CD14-positive monocyte (primary cell): ENCODE measurements around the gene NTM. TPM values are rescaled to one million over a fixed set of nuclear protein-coding genes. Genes with fewer than 3 reads are reported as not detected.

ENCODE experiments used
- DNase-seq, 3 donors: peaks; one replicate each; pipeline ENCODE4 v3.0.0-alpha.2; 2011 to 2022
- H2AFZ ChIP-seq: 2 replicates; pipeline ENCODE4 v1.6.0; 2012; ENCODE audit warnings: mild to moderate bottlenecking, low read depth, low read length, inconsistent platforms; ENCODE audit not compliant: insufficient read depth, poor library complexity, severe bottlenecking
- H3K27ac ChIP-seq, 2 donors: 1 replicate in 1 of 2; 2 replicates in 1 of 2; pipeline ENCODE4 v1.5.1; 2012 to 2013; ENCODE audit warnings: low read length in 2 of 2, control low read depth in 1 of 2, inconsistent platforms in 1 of 2, low read depth in 1 of 2, mild to moderate bottlenecking in 1 of 2
- H3K27me3 ChIP-seq, 2 donors: one replicate each; pipeline versions ENCODE4 v1.6.0 to v1.6.1; 2011 to 2013; ENCODE audit warnings: low read length in 2 of 2; ENCODE audit not compliant: control insufficient read depth in 2 of 2, insufficient read depth in 2 of 2
- H3K36me3 ChIP-seq, 2 donors: replicated peaks in 1 of 2; 1 replicate in 1 of 2; 2 replicates in 1 of 2; pipeline versions ENCODE4 v1.5.1 to v1.6.1; 2012 to 2013; ENCODE audit warnings: low read length in 2 of 2, control low read depth in 1 of 2, inconsistent platforms in 1 of 2, mild to moderate bottlenecking in 1 of 2; ENCODE audit not compliant: insufficient read depth in 2 of 2, control insufficient read depth in 1 of 2
- H3K4me1 ChIP-seq, 2 donors: 1 replicate in 1 of 2; 2 replicates in 1 of 2; pipeline versions ENCODE4 v1.5.1 to v1.6.1; 2012 to 2013; ENCODE audit warnings: low read length in 2 of 2, control low read depth in 1 of 2, inconsistent platforms in 1 of 2, mild to moderate bottlenecking in 1 of 2, moderate library complexity in 1 of 2; ENCODE audit not compliant: insufficient read depth in 2 of 2, control insufficient read depth in 1 of 2
- H3K4me2 ChIP-seq: replicated peaks from 2 replicates; pipeline ENCODE3; 2012; ENCODE audit warnings: low read length, moderate library complexity, mild to moderate bottlenecking; ENCODE audit not compliant: poor library complexity, severe bottlenecking; ENCODE audit errors: extremely low read depth
- H3K4me3 ChIP-seq, 3 experiments: fragments of 200-600 bp in 1 of 3; sonication (generic) in 1 of 3; replicated peaks in 1 of 3; 1 replicate in 2 of 3; 2 replicates in 1 of 3; pipeline ENCODE4 v1.5.1; 2011 to 2013; ENCODE audit warnings: low read length in 3 of 3, mild to moderate bottlenecking in 3 of 3, control low read depth in 2 of 3, low read depth in 2 of 3, inconsistent platforms in 1 of 3, moderate library complexity in 1 of 3
- H3K79me2 ChIP-seq: 2 replicates; pipeline ENCODE4 v1.6.0; 2012; ENCODE audit warnings: mild to moderate bottlenecking, control low read depth, inconsistent platforms, low read length, moderate library complexity; ENCODE audit not compliant: insufficient read depth
- H3K9ac ChIP-seq: 2 replicates; pipeline ENCODE4 v1.6.0; 2017; ENCODE audit warnings: low read length, mild to moderate bottlenecking; ENCODE audit not compliant: insufficient read depth, poor library complexity, severe bottlenecking
- H3K9me3 ChIP-seq, 2 donors: replicated peaks in 1 of 2; 1 replicate in 1 of 2; 2 replicates in 1 of 2; pipeline versions ENCODE4 v1.5.1 to v1.6.1; 2012 to 2013; ENCODE audit warnings: low read length in 2 of 2, control low read depth in 1 of 2; ENCODE audit not compliant: control insufficient read depth in 1 of 2, insufficient read depth in 1 of 2
- H4K20me1 ChIP-seq: 2 replicates; pipeline ENCODE4 v1.6.0; 2012; ENCODE audit warnings: mild to moderate bottlenecking, low read length, control low read depth, moderate library complexity; ENCODE audit not compliant: insufficient read depth
- H3K27ac Mint-ChIP-seq, 7 donors: one replicate each; pipeline ENCODE4 v1.8.0; 2020; ENCODE audit warnings: mild to moderate bottlenecking in 7 of 7, mixed read lengths in 7 of 7, moderate library complexity in 6 of 7, inconsistent platforms in 2 of 7
- H3K27me3 Mint-ChIP-seq, 3 donors: one replicate each; pipeline ENCODE4 v1.8.0; 2021 to 2022; ENCODE audit warnings: low read depth in 3 of 3, mild to moderate bottlenecking in 3 of 3, mixed read lengths in 3 of 3, moderate library complexity in 3 of 3, inconsistent platforms in 1 of 3
- H3K36me3 Mint-ChIP-seq, 2 donors: one replicate each; pipeline ENCODE4 v1.8.0; 2020; ENCODE audit warnings: mixed read lengths in 2 of 2, inconsistent platforms in 1 of 2, mild to moderate bottlenecking in 1 of 2
- H3K4me1 Mint-ChIP-seq: one replicate; pipeline ENCODE4 v1.8.0; 2020; ENCODE audit warnings: mild to moderate bottlenecking, mixed read lengths
- H3K4me3 Mint-ChIP-seq, 2 donors: one replicate each; pipeline ENCODE4 v1.8.0; 2020; ENCODE audit warnings: mild to moderate bottlenecking in 2 of 2, mixed read lengths in 2 of 2, moderate library complexity in 1 of 2
- H3K9me3 Mint-ChIP-seq, 7 donors: one replicate each; pipeline ENCODE4 v1.8.0; 2020 to 2022; ENCODE audit warnings: mixed read lengths in 7 of 7, mild to moderate bottlenecking in 6 of 7, moderate library complexity in 6 of 7, inconsistent platforms in 2 of 7
- CTCF ChIP-seq: fragments of 200-600 bp; IDR thresholded peaks from one replicate; pipeline ENCODE4 v1.8.0; 2022; ENCODE audit warnings: antibody characterized with exemption, mild to moderate bottlenecking
- WGBS: methylation state at CpG from one replicate; pipeline ENCODE4 v1.1.5; 2013; ENCODE audit warnings: missing lambda C conversion rate; ENCODE audit not compliant: insufficient coverage; 5-methylcytosine and 5-hydroxymethylcytosine counted together
- intact Hi-C, 2 donors: fragments of 100-400 bp; cut with micrococcal nuclease; formaldehyde crosslinking; loops; one replicate each; pipeline versions ENCODE4 v1.15.0 to v1.15.1; 2023
- polyA plus RNA-seq, 3 donors: library from polyadenylated mRNA; depleted of rRNA in 1 of 3; unstranded in 2 of 3; stranded (reverse) in 1 of 3; fragments of 300-500 nt in 2 of 3; fragments of >200 nt in 1 of 3; fragmentation: Illumina TruSeq in 2 of 3; gene quantifications; 1 replicate in 2 of 3; 2 replicates in 1 of 3; pipeline ENCODE4 v1.2.3, GENCODE V29; 2012 to 2021

Gene NTM
- polyA plus RNA-seq, 3 donors: not detected

DNA sequence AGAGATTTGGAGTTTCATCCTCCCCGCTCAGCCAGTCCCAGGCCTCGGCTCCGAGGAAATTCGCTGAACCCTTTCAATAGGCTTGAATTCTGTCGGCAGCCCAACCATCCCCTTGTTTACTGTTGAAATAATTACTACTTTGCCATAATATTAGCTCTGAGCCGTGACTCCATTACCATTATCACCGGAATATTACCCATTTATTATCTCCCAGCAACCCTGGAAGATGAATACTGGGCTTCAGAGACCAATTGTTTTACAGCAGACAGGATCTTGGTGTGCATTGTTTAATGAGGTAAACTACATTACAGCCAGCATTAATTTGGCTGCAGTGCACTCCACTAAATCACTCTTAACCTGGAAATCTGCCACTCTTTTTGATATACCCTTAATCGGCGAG is 867.4 kb downstream of the NTM start:
- Histone ChIP-seq H3K79me2 (no peaks in the 10 kb centered on the region), H3K36me3 (no peaks in the 10 kb centered on the region), H3K4me2 (no peak overlapping the region), H3K27ac (no peak overlapping the region), H3K27me3 (no peaks in the 10 kb centered on the region), H3K9me3 (no peaks in the 10 kb centered on the region), H4K20me1 (no peaks in the 10 kb centered on the region), H3K9ac (no peak overlapping the region), H3K4me1 (no peaks in the 10 kb centered on the region), H2AFZ (no peak overlapping the region), H3K4me3 (no peak overlapping the region)
- Mint-ChIP-seq H3K27ac (no peak overlapping the region), H3K36me3 (no peaks in the 10 kb centered on the region), H3K4me1 (no peaks in the 10 kb centered on the region), H3K4me3 (no peak overlapping the region), H3K27me3 (peaks cover 0 to 1% (median 0%) of the 10 kb centered on the region in 3 donors), H3K9me3 (peaks cover 0 to 7% (median 2%) of the 10 kb centered on the region in 7 donors)
- TF ChIP-seq CTCF: no peak
- DNase-seq: no peak
- WGBS: 88% methylated on average over 3 of the region's 9 CpGs
- intact Hi-C loops: no loop called here

GRCh38 chr11:132238331-132238866 is 868.0 kb downstream of the NTM start:
- no peak overlapping the region for H3K4me2 ChIP-seq
- Mint-ChIP-seq H3K27me3 (no peaks in the 10 kb centered on the region), H3K4me1 (no peaks in the 10 kb centered on the region), H3K27ac (no peak overlapping the region), H3K4me3 (no peak overlapping the region), H3K9me3 (peaks cover 0 to 7% (median 2%) of the 10 kb centered on the region in 7 donors), H3K36me3 (no peaks in the 10 kb centered on the region)
- no peak overlapping the region for H3K4me3 ChIP-seq
- H2AFZ ChIP-seq: no peak overlapping the region
- WGBS: 100% methylated on average over 4 of the region's 7 CpGs
- H3K27ac ChIP-seq: no peak overlapping the region
- H3K9me3 ChIP-seq: no peaks in the 10 kb centered on the region
- intact Hi-C loops: no loop called here
- no peak for DNase-seq
- no peaks in the 10 kb centered on the region for H3K36me3 ChIP-seq
- no peaks in the 10 kb centered on the region for H4K20me1 ChIP-seq
- no peak overlapping the region for H3K9ac ChIP-seq
- H3K79me2 ChIP-seq: no peaks in the 10 kb centered on the region
- no peaks in the 10 kb centered on the region for H3K27me3 ChIP-seq
- no peak for TF ChIP-seq CTCF
- no peaks in the 10 kb centered on the region for H3K4me1 ChIP-seq
